Gastroesophageal sphincter (tissue), 3 donors: ENCODE results near the gene ZNF562.

Experiments
- POLR2A ChIP-seq, 2 donors: fragments of 450-650 bp; IDR thresholded peaks; one replicate each; pipeline ENCODE4 v1.6.1; 2017; ENCODE audit warnings: antibody characterized with exemption in 2 of 2, mild to moderate bottlenecking in 2 of 2, moderate library complexity in 1 of 2
- POLR2AphosphoS5 ChIP-seq: sonication (generic); formaldehyde crosslinking; IDR thresholded peaks from one replicate; pipeline ENCODE4 v1.6.1; 2017; ENCODE audit warnings: antibody characterized with exemption
- TF ChIP-seq, protein P1 (sequence below), 4 experiments: fragments of 200-600 bp in 2 of 4; fragments of 450-650 bp in 2 of 4; sonication (generic) in 1 of 4; IDR thresholded peaks; one replicate each; pipeline ENCODE4 v1.5.1; 2017 to 2019; ENCODE audit warnings: antibody characterized with exemption in 4 of 4, mild to moderate bottlenecking in 2 of 4, moderate library complexity in 2 of 4

DNA sequence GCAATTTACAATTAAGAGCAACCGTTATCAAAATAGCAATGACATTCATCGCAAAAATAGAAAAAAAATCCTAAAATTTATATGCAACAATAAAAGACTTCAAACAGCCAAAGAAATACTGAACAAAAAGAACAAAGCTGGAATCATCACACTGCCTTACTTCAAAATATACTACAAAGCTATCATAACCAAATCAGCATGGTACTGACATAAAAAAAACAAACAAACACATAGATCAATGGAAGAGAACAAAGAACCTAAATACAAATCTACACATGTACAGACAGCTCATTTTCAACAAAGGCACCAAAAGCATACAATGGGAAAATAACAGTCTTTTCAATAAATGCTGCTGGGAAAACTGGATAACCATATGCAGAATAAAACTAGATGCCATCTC lies 6.4 kb downstream of the ZNF562 start:
- TF ChIP-seq, protein P1, sequence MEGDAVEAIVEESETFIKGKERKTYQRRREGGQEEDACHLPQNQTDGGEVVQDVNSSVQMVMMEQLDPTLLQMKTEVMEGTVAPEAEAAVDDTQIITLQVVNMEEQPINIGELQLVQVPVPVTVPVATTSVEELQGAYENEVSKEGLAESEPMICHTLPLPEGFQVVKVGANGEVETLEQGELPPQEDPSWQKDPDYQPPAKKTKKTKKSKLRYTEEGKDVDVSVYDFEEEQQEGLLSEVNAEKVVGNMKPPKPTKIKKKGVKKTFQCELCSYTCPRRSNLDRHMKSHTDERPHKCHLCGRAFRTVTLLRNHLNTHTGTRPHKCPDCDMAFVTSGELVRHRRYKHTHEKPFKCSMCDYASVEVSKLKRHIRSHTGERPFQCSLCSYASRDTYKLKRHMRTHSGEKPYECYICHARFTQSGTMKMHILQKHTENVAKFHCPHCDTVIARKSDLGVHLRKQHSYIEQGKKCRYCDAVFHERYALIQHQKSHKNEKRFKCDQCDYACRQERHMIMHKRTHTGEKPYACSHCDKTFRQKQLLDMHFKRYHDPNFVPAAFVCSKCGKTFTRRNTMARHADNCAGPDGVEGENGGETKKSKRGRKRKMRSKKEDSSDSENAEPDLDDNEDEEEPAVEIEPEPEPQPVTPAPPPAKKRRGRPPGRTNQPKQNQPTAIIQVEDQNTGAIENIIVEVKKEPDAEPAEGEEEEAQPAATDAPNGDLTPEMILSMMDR (IDR thresholded peaks at IDR 0.05): no peak
- TF ChIP-seq POLR2AphosphoS5 (no peak), POLR2A (IDR thresholded peaks at IDR 0.05) (no peak)
